NCI-H2227 treated with DMSO at 0.1 percent for 48 hours (cell line): ENCODE measurements around the gene CFAP45.

Experiments used
- DNase-seq: peaks from one replicate; lab custom pipeline; 2025; lab: John Stamatoyannopoulos, UW

The CFAP45 gene

GRCh38 chr1:159923203-159924024 is 23.4 kb upstream of the CFAP45 start:
- no peak for DNase-seq

GRCh38 chr1:159922511-159923202 is 22.7 kb upstream of the CFAP45 start:
- DNase-seq: no peak

- no peak for DNase-seq
Measured at GRCh38 chr1:159921700-159922504, 21.9 kb upstream of the CFAP45 start.

GRCh38 chr1:159921251-159921650 is 21.3 kb upstream of the CFAP45 start:
- no peak for DNase-seq

- no peak for DNase-seq
Measured at GRCh38 chr1:159920651-159921050, 20.7 kb upstream of the CFAP45 start.

GRCh38 chr1:159920202-159920601 is 20.2 kb upstream of the CFAP45 start:
- DNase-seq: no peak

- no peak for DNase-seq
Measured at GRCh38 chr1:159919236-159919865, 19.4 kb upstream of the CFAP45 start.

- DNase-seq: no peak
Measured at GRCh38 chr1:159918352-159919200, 18.6 kb upstream of the CFAP45 start.

GRCh38 chr1:159917533-159918351 is 17.8 kb upstream of the CFAP45 start:
- no peak for DNase-seq

GRCh38 chr1:159916242-159917051 is 16.5 kb upstream of the CFAP45 start:
- no peak for DNase-seq

- DNase-seq: no peak
Measured at GRCh38 chr1:159915571-159916241, 15.7 kb upstream of the CFAP45 start.

GRCh38 chr1:159914252-159915018 is 14.5 kb upstream of the CFAP45 start:
- no peak for DNase-seq

- DNase-seq: no peak
Measured at GRCh38 chr1:159913451-159914192, 13.7 kb upstream of the CFAP45 start.

- no peak for DNase-seq
Measured at GRCh38 chr1:159911326-159912070, 11.5 kb upstream of the CFAP45 start.

- no peak for DNase-seq
Measured at GRCh38 chr1:159908031-159908940, 8.3 kb upstream of the CFAP45 start.

GRCh38 chr1:159906960-159907359 is 7.0 kb upstream of the CFAP45 start:
- DNase-seq: no peak
